Prostate gland (tissue), 2 donors: ENCODE data around the gene LPXN.

Source experiments
- POLR2A ChIP-seq: fragments of 450-650 bp; IDR thresholded peaks from one replicate; pipeline ENCODE4 v1.6.1; 2016; ENCODE audit warnings: antibody characterized with exemption, mild to moderate bottlenecking
- POLR2AphosphoS5 ChIP-seq: sonication (generic); formaldehyde crosslinking; IDR thresholded peaks from one replicate; pipeline ENCODE4 v1.6.1; 2017; ENCODE audit warnings: antibody characterized with exemption
- TF ChIP-seq, protein P1 (sequence below), 4 experiments: fragments of 200-600 bp in 2 of 4; fragments of 450-650 bp in 2 of 4; sonication (generic) in 2 of 4; IDR thresholded peaks; 1 replicate in 3 of 4; 2 replicates in 1 of 4; pipeline ENCODE4 v1.5.1; 2016 to 2019; ENCODE audit warnings: antibody characterized with exemption in 4 of 4, mild to moderate bottlenecking in 2 of 4, moderate library complexity in 2 of 4

DNA sequence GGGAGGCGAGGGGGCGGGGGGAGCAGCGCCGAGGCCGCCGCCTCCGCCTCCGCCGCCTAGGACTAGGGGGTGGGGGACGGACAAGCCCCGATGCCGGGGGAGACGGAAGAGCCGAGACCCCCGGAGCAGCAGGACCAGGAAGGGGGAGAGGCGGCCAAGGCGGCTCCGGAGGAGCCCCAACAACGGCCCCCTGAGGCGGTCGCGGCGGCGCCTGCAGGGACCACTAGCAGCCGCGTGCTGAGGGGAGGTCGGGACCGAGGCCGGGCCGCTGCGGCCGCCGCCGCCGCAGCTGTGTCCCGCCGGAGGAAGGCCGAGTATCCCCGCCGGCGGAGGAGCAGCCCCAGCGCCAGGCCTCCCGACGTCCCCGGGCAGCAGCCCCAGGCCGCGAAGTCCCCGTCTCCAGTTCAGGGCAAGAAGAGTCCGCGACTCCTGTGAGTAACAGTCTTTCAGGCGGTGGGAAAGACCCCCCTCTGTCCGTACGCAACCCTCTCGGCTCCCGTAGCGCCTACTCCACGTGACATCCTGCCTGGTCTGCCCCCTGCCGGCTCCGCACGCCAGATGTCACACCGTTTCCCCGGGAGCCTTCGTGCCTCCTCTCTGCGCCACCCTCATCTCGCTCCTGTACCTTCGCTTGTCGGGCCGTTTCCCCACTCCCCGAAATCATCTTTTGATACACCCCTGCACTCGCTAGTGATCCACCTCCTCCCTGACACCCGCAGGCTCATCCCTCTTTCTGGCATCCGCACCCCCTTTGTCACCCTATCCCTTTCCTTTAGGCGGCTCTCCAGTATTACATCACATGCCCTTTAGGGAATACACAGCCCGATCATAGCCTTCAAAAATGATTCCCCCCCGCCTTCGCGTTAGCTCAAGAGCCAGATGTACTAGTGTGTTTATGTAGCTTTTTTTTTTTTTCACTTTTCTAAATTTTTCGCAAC, 3.8 kb upstream of the LPXN start:
- TF ChIP-seq POLR2A: peak; percentile 34
- peak; percentile 90 for TF ChIP-seq POLR2AphosphoS5
- TF ChIP-seq, protein P1, sequence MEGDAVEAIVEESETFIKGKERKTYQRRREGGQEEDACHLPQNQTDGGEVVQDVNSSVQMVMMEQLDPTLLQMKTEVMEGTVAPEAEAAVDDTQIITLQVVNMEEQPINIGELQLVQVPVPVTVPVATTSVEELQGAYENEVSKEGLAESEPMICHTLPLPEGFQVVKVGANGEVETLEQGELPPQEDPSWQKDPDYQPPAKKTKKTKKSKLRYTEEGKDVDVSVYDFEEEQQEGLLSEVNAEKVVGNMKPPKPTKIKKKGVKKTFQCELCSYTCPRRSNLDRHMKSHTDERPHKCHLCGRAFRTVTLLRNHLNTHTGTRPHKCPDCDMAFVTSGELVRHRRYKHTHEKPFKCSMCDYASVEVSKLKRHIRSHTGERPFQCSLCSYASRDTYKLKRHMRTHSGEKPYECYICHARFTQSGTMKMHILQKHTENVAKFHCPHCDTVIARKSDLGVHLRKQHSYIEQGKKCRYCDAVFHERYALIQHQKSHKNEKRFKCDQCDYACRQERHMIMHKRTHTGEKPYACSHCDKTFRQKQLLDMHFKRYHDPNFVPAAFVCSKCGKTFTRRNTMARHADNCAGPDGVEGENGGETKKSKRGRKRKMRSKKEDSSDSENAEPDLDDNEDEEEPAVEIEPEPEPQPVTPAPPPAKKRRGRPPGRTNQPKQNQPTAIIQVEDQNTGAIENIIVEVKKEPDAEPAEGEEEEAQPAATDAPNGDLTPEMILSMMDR (IDR thresholded peaks at IDR 0.05): peak; percentile 81 to 96 (median 92)
